ENCODE results near the gene TRMT11.

Gene TRMT11

DNA sequence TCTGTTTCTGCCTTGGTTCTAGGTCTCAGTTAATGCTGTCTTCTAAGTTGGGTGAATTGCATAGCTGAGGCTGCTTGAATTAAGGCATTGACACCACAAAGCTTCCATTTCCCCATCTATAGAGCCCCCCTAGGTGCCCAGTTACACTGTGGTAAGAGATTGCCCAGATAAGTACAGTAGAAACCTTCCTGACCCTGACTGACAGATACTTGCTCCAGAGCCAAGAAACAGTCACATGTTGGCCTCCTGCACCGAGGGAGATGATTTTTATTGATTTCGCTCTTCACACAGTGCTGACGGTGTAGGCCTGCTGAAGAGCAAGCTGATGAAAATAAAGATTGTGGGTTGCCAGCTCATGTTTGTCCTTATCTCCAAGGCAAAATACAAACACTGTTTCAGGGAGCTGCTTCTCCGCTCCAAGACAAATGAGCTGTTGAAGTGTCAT is 67.9 kb downstream of the TRMT11 start:
- no peaks in the 10 kb centered on the region for H3K4me1 ChIP-seq (ENCODE audit: insufficient read depth, low read length, severe bottlenecking)
- H3K4me2 ChIP-seq (ENCODE audit: low read length): no peak overlapping the region
- H3K4me3 ChIP-seq (ENCODE audit: low read depth, low read length, poor library complexity, severe bottlenecking): no peak overlapping the region
- H2AFZ ChIP-seq (ENCODE audit: low read length): no peak overlapping the region
- no peaks in the 10 kb centered on the region for H3K9me3 ChIP-seq (ENCODE audit: low read length)
- no peak overlapping the region for H3K27ac ChIP-seq (ENCODE audit: low read depth, low read length, poor library complexity, severe bottlenecking)
- peaks cover 3% of the 10 kb centered on the region; the same call in 1 of the 2 replicates for H3K36me3 ChIP-seq (ENCODE audit: insufficient read depth, low read length)
- H3K9me2 ChIP-seq (ENCODE audit: low read depth, low read length): no peaks in the 10 kb centered on the region
- H3K27me3 ChIP-seq (ENCODE audit: insufficient read depth, low read length): no peaks in the 10 kb centered on the region
- no peaks in the 10 kb centered on the region for H3K79me2 ChIP-seq (ENCODE audit: insufficient read depth, low read length)
- TF ChIP-seq EZH2 (IDR thresholded peaks at IDR 0.05; ENCODE audit: borderline replicate concordance, low read length): no peak
- TF ChIP-seq, protein P1, sequence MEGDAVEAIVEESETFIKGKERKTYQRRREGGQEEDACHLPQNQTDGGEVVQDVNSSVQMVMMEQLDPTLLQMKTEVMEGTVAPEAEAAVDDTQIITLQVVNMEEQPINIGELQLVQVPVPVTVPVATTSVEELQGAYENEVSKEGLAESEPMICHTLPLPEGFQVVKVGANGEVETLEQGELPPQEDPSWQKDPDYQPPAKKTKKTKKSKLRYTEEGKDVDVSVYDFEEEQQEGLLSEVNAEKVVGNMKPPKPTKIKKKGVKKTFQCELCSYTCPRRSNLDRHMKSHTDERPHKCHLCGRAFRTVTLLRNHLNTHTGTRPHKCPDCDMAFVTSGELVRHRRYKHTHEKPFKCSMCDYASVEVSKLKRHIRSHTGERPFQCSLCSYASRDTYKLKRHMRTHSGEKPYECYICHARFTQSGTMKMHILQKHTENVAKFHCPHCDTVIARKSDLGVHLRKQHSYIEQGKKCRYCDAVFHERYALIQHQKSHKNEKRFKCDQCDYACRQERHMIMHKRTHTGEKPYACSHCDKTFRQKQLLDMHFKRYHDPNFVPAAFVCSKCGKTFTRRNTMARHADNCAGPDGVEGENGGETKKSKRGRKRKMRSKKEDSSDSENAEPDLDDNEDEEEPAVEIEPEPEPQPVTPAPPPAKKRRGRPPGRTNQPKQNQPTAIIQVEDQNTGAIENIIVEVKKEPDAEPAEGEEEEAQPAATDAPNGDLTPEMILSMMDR (IDR thresholded peaks at IDR 0.05; ENCODE audit: low read length): no peak
- no peaks in the 10 kb centered on the region for H4K20me1 ChIP-seq (ENCODE audit: insufficient read depth, low read length)
- H3F3A ChIP-seq (ENCODE audit: insufficient read depth, low read length): no peaks in the 10 kb centered on the region
- no peak overlapping the region for H3K9ac ChIP-seq (ENCODE audit: low read length)

GRCh38 chr6:126054802-126055201 is 68.5 kb downstream of the TRMT11 start:
- no peaks in the 10 kb centered on the region for H3K9me3 ChIP-seq (ENCODE audit: low read length)
- no peak for TF ChIP-seq EZH2 (IDR thresholded peaks at IDR 0.05; ENCODE audit: borderline replicate concordance, low read length)
- TF ChIP-seq, protein P1 (IDR thresholded peaks at IDR 0.05; ENCODE audit: low read length): no peak
- H4K20me1 ChIP-seq (ENCODE audit: insufficient read depth, low read length): no peaks in the 10 kb centered on the region
- no peaks in the 10 kb centered on the region for H3K9me2 ChIP-seq (ENCODE audit: low read depth, low read length)
- no peaks in the 10 kb centered on the region for H3K27me3 ChIP-seq (ENCODE audit: insufficient read depth, low read length)
- no peak overlapping the region for H3K9ac ChIP-seq (ENCODE audit: low read length)
- H3K27ac ChIP-seq (ENCODE audit: low read depth, low read length, poor library complexity, severe bottlenecking): no peak overlapping the region
- H3K4me1 ChIP-seq (ENCODE audit: insufficient read depth, low read length, severe bottlenecking): no peaks in the 10 kb centered on the region
- no peak overlapping the region for H2AFZ ChIP-seq (ENCODE audit: low read length)
- no peaks in the 10 kb centered on the region for H3K79me2 ChIP-seq (ENCODE audit: insufficient read depth, low read length)
- H3K36me3 ChIP-seq (ENCODE audit: insufficient read depth, low read length): peaks cover 3% of the 10 kb centered on the region; the same call in 1 of the 2 replicates
- no peak overlapping the region for H3K4me3 ChIP-seq (ENCODE audit: low read depth, low read length, poor library complexity, severe bottlenecking)
- H3F3A ChIP-seq (ENCODE audit: insufficient read depth, low read length): no peaks in the 10 kb centered on the region
- no peak overlapping the region for H3K4me2 ChIP-seq (ENCODE audit: low read length)

DNA sequence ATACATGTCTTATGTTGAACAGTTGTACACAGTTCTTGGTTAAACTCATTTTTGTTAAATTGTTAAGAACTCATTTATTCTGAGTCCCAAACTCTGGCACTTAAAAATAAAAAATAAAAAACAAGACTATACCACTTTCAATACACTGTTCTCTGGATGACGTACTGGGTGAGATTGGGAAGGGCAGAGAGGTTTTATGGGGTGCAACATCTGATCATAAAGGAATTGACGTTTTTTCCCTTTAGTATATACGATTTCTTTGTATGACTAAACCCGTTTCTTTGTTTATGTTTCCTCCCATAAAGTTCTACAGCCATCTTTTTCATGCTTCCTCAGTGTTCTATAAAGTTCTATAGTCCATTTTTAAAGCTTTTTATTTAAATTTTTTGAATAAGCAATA is 69.1 kb downstream of the TRMT11 start:
- H3K27me3 ChIP-seq (ENCODE audit: insufficient read depth, low read length): no peaks in the 10 kb centered on the region
- no peak overlapping the region for H3K27ac ChIP-seq (ENCODE audit: low read depth, low read length, poor library complexity, severe bottlenecking)
- no peak overlapping the region for H3K4me3 ChIP-seq (ENCODE audit: low read depth, low read length, poor library complexity, severe bottlenecking)
- H3K36me3 ChIP-seq (ENCODE audit: insufficient read depth, low read length): peaks cover 3% of the 10 kb centered on the region; the same call in 1 of the 2 replicates
- no peaks in the 10 kb centered on the region for H3K9me3 ChIP-seq (ENCODE audit: low read length)
- no peaks in the 10 kb centered on the region for H3K79me2 ChIP-seq (ENCODE audit: insufficient read depth, low read length)
- no peak overlapping the region for H3K9ac ChIP-seq (ENCODE audit: low read length)
- no peak overlapping the region for H3K4me2 ChIP-seq (ENCODE audit: low read length)
- no peak overlapping the region for H2AFZ ChIP-seq (ENCODE audit: low read length)
- no peaks in the 10 kb centered on the region for H3K9me2 ChIP-seq (ENCODE audit: low read depth, low read length)
- TF ChIP-seq, protein P1 (IDR thresholded peaks at IDR 0.05; ENCODE audit: low read length): no peak
- TF ChIP-seq EZH2 (IDR thresholded peaks at IDR 0.05; ENCODE audit: borderline replicate concordance, low read length): no peak
- no peaks in the 10 kb centered on the region for H4K20me1 ChIP-seq (ENCODE audit: insufficient read depth, low read length)
- no peaks in the 10 kb centered on the region for H3K4me1 ChIP-seq (ENCODE audit: insufficient read depth, low read length, severe bottlenecking)
- H3F3A ChIP-seq (ENCODE audit: insufficient read depth, low read length): no peaks in the 10 kb centered on the region
